HCT116 (cell line): ENCODE results near the gene ZNF488. TPM values are rescaled to one million over a fixed set of nuclear protein-coding genes. Genes with fewer than 3 reads are reported as not detected.
A peak's percentile ranks its signal among the peaks of the same experiment; 100 is the strongest.

Experiments used
- ATAC-seq: fragments of 200-7000 bp; cut with Tn5 transposase; 2 replicates; pipeline ENCODE4 v1.9.1; 2020; ENCODE audit warnings: mild to moderate bottlenecking, moderate library complexity
- BruUV-seq: library from RNA; stranded (reverse); fragments of 400-500 nt; replicated peaks from 2 replicates; lab custom pipeline; 2021; lab: Mats Ljungman, UMichigan
- CTCF ChIA-PET: fragments of 300-600 bp; sonication (Branson Sonifier 250); formaldehyde crosslinking; loops from one replicate; lab custom pipeline; 2021; ENCODE audit warnings: antibody characterized with exemption; lab: Charles Lee
- POLR2A ChIA-PET: fragments of 300-600, 350-600 bp; sonication (Branson Sonifier 250); formaldehyde crosslinking; loops from one replicate; lab custom pipeline; 2021; ENCODE audit warnings: antibody characterized with exemption; lab: Charles Lee
- RAD21 ChIA-PET, 2 experiments: fragments of 300-600 bp; sonication (Branson Sonifier 250); formaldehyde crosslinking; loops; one replicate each; lab custom pipeline; 2023; ENCODE audit warnings: low total read pairs in 2 of 2; ENCODE audit not compliant: uncharacterized antibody in 2 of 2, unreplicated experiment in 2 of 2, low non-redundant PET in 1 of 2; lab: Charles Lee
- DNase-seq: peaks from one replicate; pipeline ENCODE4 v3.0.0-alpha.2; 2010; ENCODE audit warnings: low read depth, low spot score
- H2AFZ ChIP-seq: fragments of 200-600 bp; shearing (Covaris generic), sonication (generic); 2 replicates; pipeline ENCODE4 v1.6.1; 2017; ENCODE audit warnings: low read depth, mixed run types, mixed read lengths, antibody characterized with exemption, low read length; ENCODE audit not compliant: poor library complexity, severe bottlenecking
- H3K27ac ChIP-seq: 2 replicates; pipeline ENCODE4 v1.5.1; 2012; ENCODE audit warnings: low read depth, low read length
- H3K27me3 ChIP-seq: fragments of 200-600 bp; sonication (generic); 2 replicates; pipeline ENCODE4 v1.6.1; 2016; ENCODE audit warnings: mixed run types, low read length, mixed read lengths; ENCODE audit not compliant: insufficient read depth
- H3K36me3 ChIP-seq, 2 experiments: fragments of 200-500 bp in 1 of 2; fragments of 200-600 bp in 1 of 2; sonication (Bioruptor generic) in 1 of 2; sonication (generic) in 1 of 2; 2 replicates each; pipeline versions ENCODE4 v1.5.1 to v1.6.1; 2014 to 2016; ENCODE audit warnings: low read length in 2 of 2, inconsistent platforms in 1 of 2, mixed read lengths in 1 of 2, mixed run types in 1 of 2; ENCODE audit not compliant: insufficient read depth in 2 of 2, control insufficient read depth in 1 of 2
- H3K4me1 ChIP-seq, 2 experiments: fragments of 200-600 bp in 1 of 2; sonication (generic) in 1 of 2; 2 replicates each; pipeline versions ENCODE4 v1.5.1 to v1.6.1; 2012 to 2017; ENCODE audit warnings: low read length in 2 of 2, inconsistent platforms in 1 of 2, mild to moderate bottlenecking in 1 of 2, mixed read lengths in 1 of 2, mixed run types in 1 of 2, moderate library complexity in 1 of 2; ENCODE audit not compliant: insufficient read depth in 2 of 2, control insufficient read depth in 1 of 2
- H3K4me2 ChIP-seq: fragments of 200-600 bp; sonication (generic); 2 replicates; pipeline ENCODE4 v1.6.1; 2017; ENCODE audit warnings: mixed run types, low read length, mixed read lengths
- H3K4me3 ChIP-seq, 2 experiments: fragments of 200-600 bp in 1 of 2; sonication (generic) in 1 of 2; replicated peaks in 1 of 2; 2 replicates each; pipeline ENCODE4 v1.5.1; 2011 to 2016; ENCODE audit warnings: low read length in 2 of 2, control low read depth in 1 of 2, low read depth in 1 of 2, mild to moderate bottlenecking in 1 of 2, mixed read lengths in 1 of 2, mixed run types in 1 of 2
- H3K79me2 ChIP-seq: fragments of 200-600 bp; sonication (generic); 2 replicates; pipeline ENCODE4 v1.6.1; 2017; ENCODE audit warnings: mild to moderate bottlenecking, mixed run types, low read length, moderate library complexity, mixed read lengths; ENCODE audit not compliant: insufficient read depth
- H3K9ac ChIP-seq: fragments of 200-600 bp; sonication (generic); 2 replicates; pipeline ENCODE4 v1.6.1; 2016; ENCODE audit warnings: low read length, mixed read lengths
- H3K9me2 ChIP-seq: fragments of 200-600 bp; sonication (generic), shearing (Covaris generic); 2 replicates; pipeline ENCODE4 v1.6.1; 2017; ENCODE audit warnings: mixed run types, mild to moderate bottlenecking, moderate library complexity; ENCODE audit not compliant: insufficient read depth
- H3K9me3 ChIP-seq, 2 experiments: fragments of 200-500 bp in 1 of 2; fragments of 200-600 bp in 1 of 2; sonication (Bioruptor generic) in 1 of 2; sonication (generic) in 1 of 2; 2 replicates each; pipeline ENCODE4 v1.6.1; 2014 to 2017; ENCODE audit warnings: low read length in 2 of 2, mixed read lengths in 2 of 2, inconsistent platforms in 1 of 2, low read depth in 1 of 2, mild to moderate bottlenecking in 1 of 2, mixed run types in 1 of 2, moderate library complexity in 1 of 2; ENCODE audit not compliant: control insufficient read depth in 1 of 2, insufficient read depth in 1 of 2
- H4K20me1 ChIP-seq: fragments of 200-600 bp; sonication (generic), shearing (Covaris generic); 2 replicates; pipeline ENCODE4 v1.6.1; 2017; ENCODE audit warnings: mixed run types, mild to moderate bottlenecking, moderate library complexity; ENCODE audit not compliant: insufficient read depth
- CEBPB ChIP-seq: IDR thresholded peaks from 2 replicates; pipeline ENCODE4 v1.6.1; 2012; ENCODE audit warnings: low read depth
- EGR1 ChIP-seq: IDR thresholded peaks from 2 replicates; pipeline ENCODE4 v1.6.1; 2012; ENCODE audit warnings: low read depth
- EZH2 ChIP-seq: fragments of 200-600 bp; sonication (generic); IDR thresholded peaks from 2 replicates; pipeline ENCODE4 v1.6.1; 2017; ENCODE audit warnings: antibody characterized with exemption, mixed run types
- EZH2phosphoT487 ChIP-seq: fragments of 200-600 bp; IDR thresholded peaks from 2 replicates; pipeline ENCODE4 v1.6.1; 2018; ENCODE audit warnings: antibody characterized with exemption, borderline replicate concordance
- FOSL1 ChIP-seq: IDR thresholded peaks from 2 replicates; pipeline ENCODE4 v1.6.1; 2012; ENCODE audit warnings: low read depth
- POLR2A ChIP-seq: IDR thresholded peaks from 2 replicates; pipeline ENCODE4 v1.7.0; 2011; ENCODE audit warnings: borderline replicate concordance; ENCODE audit not compliant: insufficient read depth, insufficient read length; ENCODE audit errors: extremely low read depth
- POLR2AphosphoS5 ChIP-seq: IDR thresholded peaks from 2 replicates; pipeline ENCODE4 v1.6.1; 2011; ENCODE audit warnings: mild to moderate bottlenecking, low read depth, low read length, moderate library complexity
- RAD21 ChIP-seq: IDR thresholded peaks from 2 replicates; pipeline ENCODE4 v1.6.1; 2012; ENCODE audit warnings: low read depth, mild to moderate bottlenecking
- REST ChIP-seq: IDR thresholded peaks from 2 replicates; pipeline ENCODE4 v1.6.1; 2012; ENCODE audit warnings: low read depth
- SP1 ChIP-seq: IDR thresholded peaks from 2 replicates; pipeline ENCODE4 v1.6.1; 2012; ENCODE audit warnings: low read depth
- SRF ChIP-seq: IDR thresholded peaks from 2 replicates; pipeline ENCODE4 v1.6.1; 2012; ENCODE audit warnings: low read depth
- TCF7L2 ChIP-seq: IDR thresholded peaks from 2 replicates; pipeline ENCODE4 v1.7.0; 2011; ENCODE audit warnings: borderline replicate concordance, inconsistent platforms; ENCODE audit not compliant: insufficient read depth, insufficient read length; ENCODE audit errors: extremely low read depth
- YY1 ChIP-seq: IDR thresholded peaks from 2 replicates; pipeline ENCODE4 v1.6.1; 2011; ENCODE audit warnings: low read length, low read depth, moderate library complexity, mild to moderate bottlenecking; ENCODE audit not compliant: insufficient replicate concordance; ENCODE audit errors: extremely low read depth
- ZFX ChIP-seq: fragments of 450-650 bp; IDR thresholded peaks from 2 replicates; pipeline ENCODE4 v1.6.1; 2017
- ZNF274 ChIP-seq: fragments of 200-500 bp; sonication (Bioruptor generic); IDR thresholded peaks from 2 replicates; pipeline ENCODE4 v1.6.1; 2014; ENCODE audit warnings: mild to moderate bottlenecking, low read depth, low read length, inconsistent platforms
- intact Hi-C: fragments of 100-400 bp; cut with micrococcal nuclease; formaldehyde crosslinking; loops from 2 replicates; pipeline ENCODE4 v1.10.0; 2022
- total RNA-seq: library from RNA; stranded (reverse); gene quantifications from one replicate; pipeline ENCODE4 v1.2.1, GENCODE V29; 2021; ENCODE audit not compliant: unreplicated experiment
- TF ChIP-seq, protein P1 (sequence below), 3 experiments: fragments of 200-600 bp in 1 of 3; sonication (generic) in 1 of 3; IDR thresholded peaks in 2 of 3; conservative IDR thresholded peaks in 1 of 3; 2 replicates each; pipeline ENCODE4 v1.5.1; 2012 to 2017; ENCODE audit warnings: low read depth in 2 of 3, low read length in 2 of 3, antibody characterized with exemption in 1 of 3, borderline replicate concordance in 1 of 3, control low read depth in 1 of 3, mild to moderate bottlenecking in 1 of 3, mixed read lengths in 1 of 3, mixed run types in 1 of 3, moderate library complexity in 1 of 3; ENCODE audit not compliant: insufficient read depth in 1 of 3

ZNF488 gene
- total RNA-seq, 1 experiment from 2014 or later = 3.9 TPM

DNA sequence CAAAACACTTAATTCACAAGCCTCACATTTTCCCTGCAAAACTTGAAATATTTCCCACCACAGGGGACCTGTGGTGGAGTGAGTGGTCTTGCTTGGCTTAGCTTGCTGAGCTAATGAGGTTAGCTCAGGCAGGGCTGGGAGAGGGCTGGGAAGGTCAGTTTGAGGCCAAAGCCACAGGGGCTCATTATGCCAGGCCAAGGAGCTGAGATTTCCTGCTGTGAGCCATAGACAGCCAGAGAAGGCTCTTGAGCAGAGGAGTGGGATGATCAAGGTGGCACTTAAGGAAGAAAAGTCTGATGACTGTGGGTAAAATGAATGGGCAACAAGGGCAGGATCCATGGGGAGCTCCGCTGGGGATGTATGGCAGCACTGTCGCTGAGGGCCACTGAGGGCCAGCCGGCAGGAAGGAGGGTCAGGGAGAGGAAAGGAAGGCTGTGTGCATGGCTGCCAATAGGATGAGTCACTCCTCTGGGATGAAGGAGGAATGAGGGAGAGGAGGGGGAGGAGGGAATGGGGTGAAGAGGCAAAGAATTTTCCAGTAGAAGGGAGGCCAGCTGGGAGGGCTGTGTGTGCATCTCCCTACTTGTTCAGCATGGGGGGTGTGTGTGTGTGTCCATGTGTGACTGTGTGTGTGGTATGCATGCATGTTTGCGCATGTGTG is 18.7 kb upstream of the ZNF488 start (continued):
- TF ChIP-seq TCF7L2 (no peak), POLR2AphosphoS5 (peak; percentile 38; the same call in 1 of the 2 replicates)

DNA sequence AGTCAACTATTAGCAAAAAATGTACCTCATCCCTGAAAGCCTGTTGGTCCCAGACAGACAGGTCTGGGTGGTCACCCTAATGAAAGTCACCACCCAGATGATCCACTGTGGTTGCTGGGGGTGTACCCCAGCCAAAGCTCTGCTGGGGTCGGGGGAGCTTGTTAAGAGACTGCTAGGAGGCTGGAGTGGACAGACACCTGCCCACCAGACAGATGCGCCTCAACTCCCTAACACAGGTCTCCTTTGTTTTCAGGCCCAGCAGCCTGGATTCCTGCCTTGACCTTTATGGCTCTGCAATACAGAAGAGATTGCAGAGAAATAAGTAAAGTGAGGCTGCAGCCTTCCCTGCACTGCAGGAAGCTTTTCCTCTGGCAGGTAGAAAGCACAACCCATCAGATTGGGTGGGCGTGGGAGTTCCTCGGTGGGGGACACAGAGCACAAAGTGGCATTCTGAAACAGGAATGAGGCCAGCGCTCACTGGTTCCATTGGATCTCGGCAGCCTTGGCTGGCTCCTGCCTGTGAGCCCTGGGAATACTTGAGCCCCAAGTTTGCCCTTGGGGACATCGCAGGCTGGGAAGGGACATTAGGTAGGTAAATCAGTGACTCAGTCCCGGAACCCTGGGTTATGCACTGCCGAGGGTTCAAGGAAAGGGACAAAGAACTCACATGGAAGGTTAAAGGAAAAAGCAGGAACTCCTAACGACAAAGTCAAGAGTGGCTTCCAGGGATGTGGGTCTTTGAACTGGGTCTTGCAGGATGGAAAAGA is 18.0 kb upstream of the ZNF488 start:
- RAD21 ChIA-PET = no interaction called here
- H3K9me2 ChIP-seq = no peaks in the 10 kb centered on the region
- intact Hi-C loops = no loop called here
- TF ChIP-seq ZFX (no peak), SP1 (no peak), ZNF274 (no peak), POLR2A (no peak), REST (no peak), SRF (no peak), CEBPB (no peak), EGR1 (no peak), POLR2AphosphoS5 (no peak), FOSL1 (no peak), EZH2phosphoT487 (no peak), RAD21 (no peak), YY1 (no peak), EZH2 (no peak)
- TF ChIP-seq, protein P1, sequence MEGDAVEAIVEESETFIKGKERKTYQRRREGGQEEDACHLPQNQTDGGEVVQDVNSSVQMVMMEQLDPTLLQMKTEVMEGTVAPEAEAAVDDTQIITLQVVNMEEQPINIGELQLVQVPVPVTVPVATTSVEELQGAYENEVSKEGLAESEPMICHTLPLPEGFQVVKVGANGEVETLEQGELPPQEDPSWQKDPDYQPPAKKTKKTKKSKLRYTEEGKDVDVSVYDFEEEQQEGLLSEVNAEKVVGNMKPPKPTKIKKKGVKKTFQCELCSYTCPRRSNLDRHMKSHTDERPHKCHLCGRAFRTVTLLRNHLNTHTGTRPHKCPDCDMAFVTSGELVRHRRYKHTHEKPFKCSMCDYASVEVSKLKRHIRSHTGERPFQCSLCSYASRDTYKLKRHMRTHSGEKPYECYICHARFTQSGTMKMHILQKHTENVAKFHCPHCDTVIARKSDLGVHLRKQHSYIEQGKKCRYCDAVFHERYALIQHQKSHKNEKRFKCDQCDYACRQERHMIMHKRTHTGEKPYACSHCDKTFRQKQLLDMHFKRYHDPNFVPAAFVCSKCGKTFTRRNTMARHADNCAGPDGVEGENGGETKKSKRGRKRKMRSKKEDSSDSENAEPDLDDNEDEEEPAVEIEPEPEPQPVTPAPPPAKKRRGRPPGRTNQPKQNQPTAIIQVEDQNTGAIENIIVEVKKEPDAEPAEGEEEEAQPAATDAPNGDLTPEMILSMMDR (IDR thresholded peaks at IDR 0.05 in 2 of 3, conservative IDR thresholded peaks at IDR 0.05 in 1 of 3; ENCODE audit: borderline replicate concordance in 1 of 3, insufficient read depth in 1 of 3, low read depth in 2 of 3, low read length in 2 of 3) = no peak
- TF ChIP-seq, all 23 proteins: peak for 0
- CTCF ChIA-PET = no interaction called here
- peak overlapping the region; percentile 89 for H3K27ac ChIP-seq
- no peak for ATAC-seq
- H3K9me3 ChIP-seq = no peaks in the 10 kb centered on the region
- no peaks in the 10 kb centered on the region for H4K20me1 ChIP-seq
- no peaks in the 10 kb centered on the region for H3K79me2 ChIP-seq
- H3K4me3 ChIP-seq = peak overlapping the region in 1 of 2 experiments; percentile 39; a peak in 2 of 4 replicates
- no peak overlapping the region for H2AFZ ChIP-seq
- peak overlapping the region; percentile 50 for H3K9ac ChIP-seq
- H3K4me1 ChIP-seq = peaks cover 55 to 63% of the 10 kb centered on the region in 2 experiments
- POLR2A ChIA-PET = no interaction called here
- peak overlapping the region; percentile 77 for H3K4me2 ChIP-seq
- BruUV-seq = no TSS peak
- DNase-seq = no peak
- H3K27me3 ChIP-seq = no peaks in the 10 kb centered on the region
- no peaks in the 10 kb centered on the region for H3K36me3 ChIP-seq
